ENCODE data around the gene CSNK1E.

The CSNK1E gene

GRCh38 chr22:38249803-38250642, 67.2 kb downstream of the CSNK1E start:
- DNase-seq (ENCODE audit: low spot score): no peak

GRCh38 chr22:38249301-38249700, 67.9 kb downstream of the CSNK1E start:
- DNase-seq (ENCODE audit: low spot score): no peak

GRCh38 chr22:38248280-38248679, 69.0 kb downstream of the CSNK1E start:
- DNase-seq (ENCODE audit: low spot score): no peak

GRCh38 chr22:38247713-38248112, 69.5 kb downstream of the CSNK1E start:
- DNase-seq (ENCODE audit: low spot score): no peak

- no peak for DNase-seq (ENCODE audit: low spot score)
Observed at GRCh38 chr22:38246692-38247091, 70.5 kb downstream of the CSNK1E start.

GRCh38 chr22:38246046-38246658, 71.1 kb downstream of the CSNK1E start:
- DNase-seq (ENCODE audit: low spot score): no peak

GRCh38 chr22:38244106-38244505, 73.1 kb downstream of the CSNK1E start:
- DNase-seq (ENCODE audit: low spot score): no peak

- DNase-seq (ENCODE audit: low spot score): peak; percentile 52
Observed at GRCh38 chr22:38243007-38243765, 74.0 kb downstream of the CSNK1E start.

- peak; percentile 70 for DNase-seq (ENCODE audit: low spot score)
Observed at GRCh38 chr22:38240734-38241252, 76.4 kb downstream of the CSNK1E start.

Data from hepatic stellate cell (primary cell).